Parathyroid adenoma (tissue), 2 donors: ENCODE results near the gene CTSE.

Experiments used
- H2AFZ ChIP-seq: fragments of 300-600 bp; sonication (generic); one replicate; pipeline ENCODE4 v1.7.0; 2017; ENCODE audit warnings: antibody characterized with exemption, mild to moderate bottlenecking
- H3K27ac ChIP-seq: fragments of 300-600 bp; sonication (generic); one replicate; pipeline ENCODE4 v1.7.0; 2017
- H3K27me3 ChIP-seq: fragments of 300-600 bp; sonication (generic); one replicate; pipeline ENCODE4 v1.7.0; 2017; ENCODE audit warnings: low read length; ENCODE audit not compliant: control insufficient read depth, insufficient read depth
- H3K36me3 ChIP-seq: fragments of 300-600 bp; sonication (generic); one replicate; pipeline ENCODE4 v1.7.0; 2017; ENCODE audit warnings: low read length; ENCODE audit not compliant: control insufficient read depth, insufficient read depth
- H3K4me1 ChIP-seq: fragments of 300-600 bp; sonication (generic); one replicate; pipeline ENCODE4 v1.7.0; 2017; ENCODE audit warnings: control low read depth
- H3K4me2 ChIP-seq: fragments of 300-600 bp; sonication (generic); one replicate; pipeline ENCODE4 v1.7.0; 2017; ENCODE audit warnings: low read length
- H3K4me3 ChIP-seq: fragments of 300-600 bp; sonication (generic); one replicate; pipeline ENCODE4 v1.7.0; 2017; ENCODE audit warnings: low read depth, low read length
- H3K79me2 ChIP-seq: fragments of 300-600 bp; sonication (generic); one replicate; pipeline ENCODE4 v1.7.0; 2017; ENCODE audit warnings: control low read depth
- H3K9ac ChIP-seq: fragments of 300-600 bp; sonication (generic); one replicate; pipeline ENCODE4 v1.7.0; 2017; ENCODE audit warnings: mild to moderate bottlenecking
- H3K9me3 ChIP-seq: fragments of 300-600 bp; sonication (generic); one replicate; pipeline ENCODE4 v1.7.0; 2017; ENCODE audit warnings: low read length; ENCODE audit not compliant: control insufficient read depth
- TF ChIP-seq, protein P1 (sequence below): fragments of 300-600 bp; sonication (generic); IDR thresholded peaks from one replicate; pipeline ENCODE4 v1.7.0; 2017; ENCODE audit warnings: antibody characterized with exemption, mild to moderate bottlenecking
- donor health status: primary hyperparathyroidism.

CTSE gene

DNA sequence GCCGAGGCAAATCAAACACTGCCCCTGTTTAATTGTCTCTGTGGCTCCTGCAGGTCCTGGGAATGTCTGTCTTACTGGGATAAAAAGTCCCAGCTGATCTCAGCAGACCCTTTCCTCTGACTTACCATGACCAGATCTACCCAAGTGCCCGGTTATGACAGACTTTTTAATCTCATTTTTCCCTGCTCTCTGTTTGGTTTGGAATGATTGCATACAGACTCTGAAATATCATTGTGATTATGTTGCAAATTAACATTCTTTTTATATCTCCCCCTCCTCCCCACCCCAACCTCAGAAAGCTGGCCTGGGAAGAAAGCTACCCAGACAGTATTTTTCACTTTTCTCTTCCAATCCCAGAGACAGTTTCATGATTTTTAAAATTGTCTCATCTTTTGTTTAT lies 36.8 kb downstream of the CTSE start:
- Histone ChIP-seq H3K36me3 (no peaks in the 10 kb centered on the region), H3K27me3 (no peaks in the 10 kb centered on the region)

DNA sequence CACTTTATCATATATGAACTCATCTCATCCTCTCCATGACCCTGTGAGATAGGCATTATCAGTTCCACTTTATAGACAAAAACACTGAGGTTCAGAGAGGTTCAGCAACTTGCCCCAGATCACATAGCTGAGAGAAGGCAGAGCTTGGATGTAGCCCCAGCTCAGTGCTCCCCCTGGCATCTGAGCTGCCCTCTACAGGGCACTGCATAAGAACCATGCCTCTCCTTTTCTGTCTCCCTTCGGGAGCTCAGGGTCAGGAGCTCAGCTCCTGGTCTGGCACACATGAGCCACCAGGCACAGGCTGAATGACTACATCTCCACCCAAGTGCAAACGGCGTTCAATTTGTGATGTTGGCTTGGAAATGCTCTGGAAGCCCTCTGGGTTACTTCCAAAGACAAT lies 37.4 kb downstream of the CTSE start:
- Histone ChIP-seq H3K4me3 (no peak overlapping the region), H3K4me1 (peaks cover 9% of the 10 kb centered on the region), H3K9ac (no peak overlapping the region), H3K36me3 (no peaks in the 10 kb centered on the region), H3K4me2 (no peak overlapping the region), H2AFZ (no peak overlapping the region), H3K79me2 (no peaks in the 10 kb centered on the region), H3K27ac (no peak overlapping the region), H3K9me3 (no peaks in the 10 kb centered on the region), H3K27me3 (no peaks in the 10 kb centered on the region)
- TF ChIP-seq, protein P1, sequence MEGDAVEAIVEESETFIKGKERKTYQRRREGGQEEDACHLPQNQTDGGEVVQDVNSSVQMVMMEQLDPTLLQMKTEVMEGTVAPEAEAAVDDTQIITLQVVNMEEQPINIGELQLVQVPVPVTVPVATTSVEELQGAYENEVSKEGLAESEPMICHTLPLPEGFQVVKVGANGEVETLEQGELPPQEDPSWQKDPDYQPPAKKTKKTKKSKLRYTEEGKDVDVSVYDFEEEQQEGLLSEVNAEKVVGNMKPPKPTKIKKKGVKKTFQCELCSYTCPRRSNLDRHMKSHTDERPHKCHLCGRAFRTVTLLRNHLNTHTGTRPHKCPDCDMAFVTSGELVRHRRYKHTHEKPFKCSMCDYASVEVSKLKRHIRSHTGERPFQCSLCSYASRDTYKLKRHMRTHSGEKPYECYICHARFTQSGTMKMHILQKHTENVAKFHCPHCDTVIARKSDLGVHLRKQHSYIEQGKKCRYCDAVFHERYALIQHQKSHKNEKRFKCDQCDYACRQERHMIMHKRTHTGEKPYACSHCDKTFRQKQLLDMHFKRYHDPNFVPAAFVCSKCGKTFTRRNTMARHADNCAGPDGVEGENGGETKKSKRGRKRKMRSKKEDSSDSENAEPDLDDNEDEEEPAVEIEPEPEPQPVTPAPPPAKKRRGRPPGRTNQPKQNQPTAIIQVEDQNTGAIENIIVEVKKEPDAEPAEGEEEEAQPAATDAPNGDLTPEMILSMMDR, result no peak

More for the DNA sequence above, 36.8 kb downstream of the CTSE start:
- peaks cover 9% of the 10 kb centered on the region for H3K4me1 ChIP-seq
- H3K9ac ChIP-seq, result no peak overlapping the region
- H3K4me3 ChIP-seq, result no peak overlapping the region
- H3K4me2 ChIP-seq, result no peak overlapping the region
- H3K9me3 ChIP-seq, result no peaks in the 10 kb centered on the region
- H2AFZ ChIP-seq, result no peak overlapping the region
- H3K79me2 ChIP-seq, result no peaks in the 10 kb centered on the region
- H3K27ac ChIP-seq, result no peak overlapping the region
- TF ChIP-seq, protein P1, result no peak

DNA sequence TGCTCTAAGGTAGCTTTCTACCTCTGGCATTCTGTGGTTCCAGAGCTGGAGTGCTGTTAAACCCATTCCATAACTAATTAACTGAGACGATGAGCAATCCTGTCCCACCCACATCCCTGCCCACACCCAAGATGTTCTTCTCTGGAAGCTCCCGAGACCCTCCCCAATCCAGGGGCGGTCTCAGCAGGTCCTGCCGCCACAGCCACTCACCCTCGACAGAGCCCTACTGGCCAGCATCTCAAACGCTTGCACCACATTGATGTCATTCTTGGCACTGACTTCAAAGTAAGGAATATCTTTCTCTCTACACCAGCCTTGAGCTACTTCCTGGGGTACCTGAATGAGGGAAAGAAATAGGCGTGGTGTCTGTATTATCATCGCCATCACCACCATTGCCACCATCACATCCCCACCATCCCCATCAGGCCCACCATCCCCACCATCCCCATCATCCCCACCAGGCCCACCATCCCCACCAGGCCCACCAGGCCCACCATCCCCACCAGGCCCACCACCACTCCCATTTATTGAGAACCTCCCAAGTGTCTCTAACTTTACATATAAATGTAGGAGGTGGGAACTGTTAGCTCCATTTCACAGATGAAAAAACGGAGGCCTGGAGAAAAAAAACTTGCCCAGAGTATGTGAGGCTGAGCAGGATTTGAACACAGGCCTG lies 38.2 kb downstream of the CTSE start:
- Histone ChIP-seq H3K36me3 (no peaks in the 10 kb centered on the region), H3K79me2 (no peaks in the 10 kb centered on the region), H3K4me1 (peaks cover 9% of the 10 kb centered on the region), H3K27me3 (no peaks in the 10 kb centered on the region), H3K9me3 (no peaks in the 10 kb centered on the region), H3K27ac (no peak overlapping the region), H3K4me2 (no peak overlapping the region), H3K9ac (no peak overlapping the region), H3K4me3 (no peak overlapping the region), H2AFZ (no peak overlapping the region)
- TF ChIP-seq, protein P1, result no peak

DNA sequence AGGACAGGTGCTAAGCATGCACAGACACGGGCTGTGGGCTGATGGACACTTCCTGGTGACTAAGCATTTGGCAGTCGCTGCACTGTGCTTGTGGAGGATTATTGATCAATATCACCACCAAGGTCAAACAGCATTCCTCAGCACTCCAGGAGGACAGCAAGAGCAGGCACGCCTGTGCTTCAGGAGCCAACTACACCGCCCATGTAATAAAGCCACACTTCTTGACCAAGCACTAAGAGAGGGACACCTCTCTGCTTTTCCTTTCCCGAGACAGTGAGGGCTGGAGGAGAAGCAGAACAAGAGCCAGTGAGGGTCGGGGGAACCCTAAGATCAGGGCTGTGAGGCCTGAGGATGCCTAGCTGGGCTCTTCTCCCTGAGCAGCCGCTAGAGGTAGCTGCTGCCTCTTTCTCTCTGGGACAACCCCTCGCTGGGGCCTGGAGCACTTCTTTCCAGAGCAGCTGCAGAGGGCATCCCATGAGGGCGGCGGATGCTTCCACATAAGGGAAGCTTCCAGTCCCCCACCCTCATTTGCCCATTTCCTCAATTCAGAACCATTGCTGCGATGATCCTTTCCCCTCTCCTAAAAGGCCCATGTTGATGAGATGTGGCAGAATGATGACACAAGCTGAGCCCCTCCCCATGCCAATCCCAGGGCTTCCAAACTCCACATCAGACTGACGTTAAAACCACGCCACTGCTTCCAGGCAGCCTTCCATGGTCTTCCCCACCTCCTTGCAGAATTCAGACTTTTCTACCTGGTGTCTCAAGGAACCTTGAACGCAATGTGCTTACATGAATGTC lies 39.6 kb downstream of the CTSE start:
- Histone ChIP-seq H3K4me1 (peaks cover 9% of the 10 kb centered on the region), H3K9me3 (no peaks in the 10 kb centered on the region), H3K36me3 (no peaks in the 10 kb centered on the region), H3K27ac (peak overlapping the region; percentile 85), H3K9ac (no peak overlapping the region), H3K4me3 (no peak overlapping the region), H3K79me2 (no peaks in the 10 kb centered on the region), H3K27me3 (no peaks in the 10 kb centered on the region), H3K4me2 (peak overlapping the region; percentile 22), H2AFZ (peak overlapping the region; percentile 75)
- TF ChIP-seq, protein P1, result peak; percentile 57
